RKO (cell line): ENCODE measurements around the gene KCNH4.

Source experiments
- DNase-seq: peaks from one replicate; pipeline ENCODE4 v3.0.0-alpha.2; 2016; ENCODE audit warnings: low spot score

KCNH4 gene

GRCh38 chr17:42117397-42118125 is 63.4 kb downstream of the KCNH4 start:
- DNase-seq, result no peak

- peak; percentile 77 for DNase-seq
Observed at GRCh38 chr17:42116705-42117396, 64.1 kb downstream of the KCNH4 start.

DNA sequence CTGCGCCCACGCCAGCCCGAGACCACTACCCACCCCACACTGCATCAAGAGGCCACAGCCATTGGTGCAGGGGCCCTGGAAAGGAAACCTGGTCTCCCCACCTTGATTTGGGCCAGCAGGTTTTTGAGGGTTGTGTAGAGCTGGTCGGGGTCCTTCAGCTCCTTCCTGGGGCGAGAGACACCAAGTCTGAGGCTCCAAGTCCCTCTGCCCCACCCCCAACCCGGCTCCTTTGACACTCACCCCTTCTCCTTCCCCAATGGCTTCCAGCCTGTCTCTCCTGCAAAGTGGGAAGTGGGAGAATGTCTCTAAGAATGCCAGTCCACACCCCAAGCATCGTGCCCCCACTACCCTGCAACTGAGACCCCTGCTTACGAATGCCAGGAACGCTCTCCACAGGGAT is 66.8 kb downstream of the KCNH4 start:
- no peak for DNase-seq

DNA sequence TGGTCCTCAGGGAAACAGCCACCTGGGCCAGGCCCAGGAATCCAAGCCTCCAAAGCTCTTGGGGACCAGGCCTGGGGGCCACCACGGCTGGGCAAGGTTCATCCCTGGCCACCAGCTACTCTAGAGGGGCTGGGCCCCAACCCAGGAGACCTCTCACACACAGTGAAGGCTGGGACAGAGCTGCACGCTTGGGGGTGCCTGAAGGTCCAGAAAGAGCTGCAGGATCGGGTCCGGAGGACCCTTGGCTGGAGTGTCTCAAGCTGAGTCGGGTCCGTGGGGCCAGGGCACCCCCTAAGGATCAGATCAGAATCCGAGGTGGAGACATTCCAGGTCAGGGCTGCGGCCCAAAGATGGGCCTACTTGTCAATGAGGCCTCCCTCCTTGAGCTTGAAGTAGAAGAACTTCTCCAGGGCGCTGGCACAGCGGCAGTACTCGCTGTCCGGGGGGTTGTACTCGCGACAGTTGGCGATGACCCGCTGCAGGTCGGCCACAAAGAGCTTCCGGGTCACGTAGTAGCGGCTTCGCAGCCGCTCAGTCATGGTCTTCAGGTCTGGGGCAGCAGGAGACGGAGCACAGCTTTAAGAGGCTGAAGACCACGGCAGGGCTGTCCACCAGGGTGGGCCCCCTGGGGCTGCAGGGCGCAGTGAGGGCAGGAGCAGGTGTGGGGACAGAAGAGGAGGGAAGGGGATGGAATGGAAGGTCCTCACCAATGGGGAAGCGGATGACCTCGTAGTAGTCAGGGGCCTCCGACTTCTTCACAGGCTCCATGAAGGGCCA is 67.5 kb downstream of the KCNH4 start:
- no peak for DNase-seq

GRCh38 chr17:42112552-42113176 is 68.3 kb downstream of the KCNH4 start, which contains the start of gene DHX58:
TSS of gene DHX58 (minus strand) at chr17:42112714. CDS start at chr17:42111892, 822 bp downstream.
- DNase-seq, result peak; percentile 47

- no peak for DNase-seq
Observed at GRCh38 chr17:42111871-42112551, 68.9 kb downstream of the KCNH4 start.

- DNase-seq, result no peak
Observed at GRCh38 chr17:42111265-42111636, 69.7 kb downstream of the KCNH4 start.

DNA sequence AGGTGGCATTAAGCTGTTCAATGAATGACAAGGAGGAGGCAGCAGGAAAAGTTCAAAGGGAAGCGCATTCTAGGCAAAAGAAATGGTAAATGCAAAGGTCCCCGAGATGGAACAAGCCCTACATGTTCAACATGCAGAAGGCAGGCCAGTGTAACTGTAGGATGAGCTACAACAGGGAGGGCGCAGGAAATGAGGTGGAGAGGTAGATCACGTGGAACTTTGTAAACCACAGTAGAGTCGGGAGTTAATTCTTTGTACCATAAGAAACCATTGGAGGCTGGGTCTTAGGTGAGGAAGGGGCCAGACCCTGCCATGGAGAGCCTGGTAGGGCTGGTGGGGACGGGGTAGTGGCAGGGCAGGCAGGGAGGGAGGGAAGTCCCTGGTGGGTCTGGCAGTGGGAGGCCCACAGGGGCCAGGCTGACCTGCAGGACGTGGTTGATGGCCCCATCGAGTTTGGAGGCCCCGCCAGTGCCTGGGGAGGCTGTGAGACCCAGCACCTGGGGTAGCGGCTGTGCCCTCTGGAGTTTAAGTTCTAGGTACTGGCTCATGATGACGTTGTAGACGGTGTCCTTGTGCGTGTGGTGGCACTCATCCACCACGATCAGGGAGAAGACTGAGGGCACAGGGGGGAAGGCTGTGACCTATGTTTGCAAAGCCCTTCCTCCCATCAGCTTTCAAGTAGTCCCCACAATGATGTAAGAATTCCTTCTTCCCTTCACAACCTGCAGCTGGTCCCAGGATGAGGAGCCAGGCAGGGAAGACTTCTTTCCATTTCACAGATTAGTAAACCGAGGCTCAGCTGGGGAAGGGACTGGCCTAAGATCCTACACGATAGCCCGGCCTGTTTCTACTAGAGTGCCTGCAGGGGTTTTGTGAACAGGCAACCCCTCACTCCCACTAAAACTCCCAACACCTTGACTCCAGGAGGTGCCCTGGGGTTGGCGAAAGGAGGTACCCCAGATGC is 70.4 kb downstream of the KCNH4 start:
- no peak for DNase-seq

DNA sequence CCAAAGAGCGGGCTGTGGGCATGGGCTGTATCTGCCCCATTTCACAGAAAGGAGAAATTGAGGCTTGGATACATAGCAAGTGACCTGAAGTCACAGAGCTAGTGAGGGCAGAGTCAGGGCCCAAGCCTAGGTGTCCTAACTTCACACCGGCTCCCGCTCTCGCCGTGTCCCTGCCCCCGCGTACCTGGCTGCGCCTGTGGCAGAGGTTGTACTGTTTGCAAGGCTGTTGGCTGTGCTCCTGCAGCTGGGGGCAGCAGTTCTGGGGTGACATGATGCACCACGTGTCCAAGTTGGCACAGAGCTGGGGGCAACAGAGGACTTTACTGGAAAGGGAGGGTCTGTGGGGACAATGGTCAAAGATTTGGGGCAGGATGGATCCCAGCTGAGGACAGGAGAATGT is 71.9 kb downstream of the KCNH4 start:
- DNase-seq, result no peak

DNA sequence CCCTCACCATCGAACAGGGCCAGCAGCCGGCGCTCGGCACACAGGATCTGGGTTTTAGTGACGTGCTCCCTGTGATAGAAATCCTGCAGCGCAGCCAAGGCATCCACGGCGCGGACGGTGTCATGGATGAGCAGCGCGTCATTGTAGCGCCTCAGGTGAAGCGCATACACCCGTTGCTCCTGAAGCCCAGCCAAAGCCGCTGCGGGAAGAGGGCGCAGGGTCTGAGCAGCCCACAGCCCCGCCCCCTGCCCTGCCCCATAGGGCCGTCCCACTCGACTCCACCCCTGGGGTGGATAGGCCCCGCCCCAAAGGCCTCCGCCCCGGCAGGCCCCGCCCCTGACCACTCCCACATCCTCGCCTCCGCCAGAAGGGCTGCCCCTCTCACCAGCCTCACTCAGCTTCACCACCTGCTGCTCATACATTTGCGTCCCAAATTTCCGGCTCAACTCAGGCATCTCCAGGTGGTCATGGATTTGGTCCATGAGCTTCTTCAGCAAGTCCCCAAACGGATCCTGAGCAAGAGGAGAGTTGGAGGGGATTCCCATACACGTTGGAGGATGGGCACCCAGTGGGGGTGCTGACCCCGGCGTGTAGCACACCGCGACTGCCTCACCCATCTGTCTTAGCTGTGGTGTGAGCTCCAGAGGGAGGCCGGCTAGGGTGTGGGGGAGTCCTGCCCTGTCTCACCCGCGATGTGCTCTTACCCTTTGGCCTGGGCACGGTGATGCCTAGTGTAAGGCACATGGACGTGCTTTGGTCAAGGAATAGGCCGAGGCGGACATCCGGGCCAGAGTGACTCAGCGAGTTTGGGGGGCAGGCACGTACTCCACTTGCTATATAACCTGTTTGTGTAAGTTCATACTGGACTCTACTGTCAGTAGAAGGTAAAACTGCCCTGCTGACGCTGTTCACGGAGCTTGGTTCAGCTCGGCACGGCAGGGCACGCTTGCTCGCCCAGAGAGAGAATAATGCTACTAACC is 73.1 kb downstream of the KCNH4 start:
- DNase-seq, result no peak

- no peak for DNase-seq
Observed at GRCh38 chr17:42107124-42107523, 73.8 kb downstream of the KCNH4 start.
